DMS79 (cell line): Measurements from ENCODE around the gene FNDC3B.
A peak's percentile ranks its signal among the peaks of the same experiment; 100 is the strongest.

ENCODE experiments used
- DNase-seq: peaks from one replicate; lab custom pipeline; 2025; lab: John Stamatoyannopoulos, UW

Gene FNDC3B

GRCh38 chr3:172094621-172095557 is 55.5 kb downstream of the FNDC3B start:
- DNase-seq = no peak

- DNase-seq = no peak
Observed at GRCh38 chr3:172096881-172097420, 57.6 kb downstream of the FNDC3B start.

- no peak for DNase-seq
Observed at GRCh38 chr3:172097585-172097984, 58.2 kb downstream of the FNDC3B start.

- DNase-seq = no peak
Observed at GRCh38 chr3:172098698-172099494, 59.5 kb downstream of the FNDC3B start.

GRCh38 chr3:172099495-172099808 is 60.1 kb downstream of the FNDC3B start:
- no peak for DNase-seq

GRCh38 chr3:172100482-172100881 is 61.1 kb downstream of the FNDC3B start:
- no peak for DNase-seq

GRCh38 chr3:172101107-172101506 is 61.7 kb downstream of the FNDC3B start:
- DNase-seq = no peak

GRCh38 chr3:172102123-172102882 is 62.9 kb downstream of the FNDC3B start:
- no peak for DNase-seq

GRCh38 chr3:172102883-172103310 is 63.5 kb downstream of the FNDC3B start:
- peak; percentile 25 for DNase-seq

GRCh38 chr3:172103724-172104123 is 64.3 kb downstream of the FNDC3B start:
- DNase-seq = peak; percentile 91

- no peak for DNase-seq
Observed at GRCh38 chr3:172104471-172105072, 65.2 kb downstream of the FNDC3B start.

GRCh38 chr3:172106037-172106954 is 66.9 kb downstream of the FNDC3B start:
- no peak for DNase-seq

- DNase-seq = no peak
Observed at GRCh38 chr3:172106989-172107388, 67.6 kb downstream of the FNDC3B start.

- no peak for DNase-seq
Observed at GRCh38 chr3:172107403-172107802, 68.0 kb downstream of the FNDC3B start.

- DNase-seq = no peak
Observed at GRCh38 chr3:172110127-172110779, 70.9 kb downstream of the FNDC3B start.

GRCh38 chr3:172111163-172111562 is 71.8 kb downstream of the FNDC3B start:
- no peak for DNase-seq

- no peak for DNase-seq
Observed at GRCh38 chr3:172112078-172112733, 72.8 kb downstream of the FNDC3B start.

GRCh38 chr3:172112734-172113120 is 73.3 kb downstream of the FNDC3B start:
- DNase-seq = no peak

GRCh38 chr3:172113710-172114109 is 74.3 kb downstream of the FNDC3B start:
- no peak for DNase-seq
